Loucy (cell line): ENCODE data around the gene ANXA11.

Experiments
- H2AFZ ChIP-seq: fragments of 200-600 bp; sonication (generic); 2 replicates; pipeline ENCODE4 v1.6.0; 2016; ENCODE audit warnings: antibody characterized with exemption, mild to moderate bottlenecking, low read length, moderate library complexity
- H3F3A ChIP-seq: fragments of 200-600 bp; 2 replicates; pipeline ENCODE4 v1.6.0; 2016; ENCODE audit warnings: antibody characterized with exemption, low read depth, mild to moderate bottlenecking
- H3K27me3 ChIP-seq: fragments of 200-600 bp; sonication (generic); 2 replicates; pipeline ENCODE4 v1.6.1; 2014; ENCODE audit warnings: low read length, mild to moderate bottlenecking; ENCODE audit not compliant: insufficient read depth, poor library complexity, severe bottlenecking
- H3K36me3 ChIP-seq: fragments of 200-600 bp; sonication (generic); 2 replicates; pipeline ENCODE4 v1.6.1; 2016; ENCODE audit warnings: low read length; ENCODE audit not compliant: insufficient read depth
- H3K4me1 ChIP-seq: fragments of 200-600 bp; sonication (generic); 2 replicates; pipeline ENCODE4 v1.5.1; 2014; ENCODE audit warnings: low read length, mild to moderate bottlenecking; ENCODE audit not compliant: insufficient read depth, poor library complexity, severe bottlenecking
- H3K4me2 ChIP-seq: fragments of 200-600 bp; sonication (generic); 2 replicates; pipeline ENCODE4 v1.6.0; 2014; ENCODE audit warnings: antibody characterized with exemption, low read length, low read depth, mild to moderate bottlenecking; ENCODE audit not compliant: poor library complexity, severe bottlenecking
- H3K4me3 ChIP-seq: fragments of 200-600 bp; sonication (generic); 2 replicates; pipeline ENCODE4 v1.5.1; 2014; ENCODE audit warnings: low read length, mild to moderate bottlenecking, mixed read lengths; ENCODE audit not compliant: poor library complexity, severe bottlenecking
- H3K79me2 ChIP-seq: fragments of 200-600 bp; sonication (generic); 2 replicates; pipeline ENCODE4 v1.6.1; 2014; ENCODE audit warnings: low read length; ENCODE audit not compliant: insufficient read depth
- H3K9ac ChIP-seq: fragments of 200-600 bp; sonication (generic); 2 replicates; pipeline ENCODE4 v1.6.0; 2014; ENCODE audit warnings: mild to moderate bottlenecking, low read depth, low read length, moderate library complexity; ENCODE audit not compliant: poor library complexity, severe bottlenecking
- H3K9me2 ChIP-seq: fragments of 200-600 bp; sonication (generic); replicated peaks from 2 replicates; pipeline ENCODE4 v1.6.1; 2016; ENCODE audit warnings: low read depth, low read length, mixed read lengths
- H3K9me3 ChIP-seq: fragments of 200-600 bp; sonication (generic); 2 replicates; pipeline ENCODE4 v1.6.1; 2014; ENCODE audit warnings: mild to moderate bottlenecking, antibody characterized with exemption, low read length, low read depth; ENCODE audit not compliant: insufficient read depth
- H4K20me1 ChIP-seq: fragments of 200-600 bp; sonication (generic); 2 replicates; pipeline ENCODE4 v1.6.0; 2014; ENCODE audit warnings: antibody characterized with exemption, low read length, mild to moderate bottlenecking; ENCODE audit not compliant: insufficient read depth, poor library complexity, severe bottlenecking
- EZH2phosphoT487 ChIP-seq: fragments of 200-600 bp; IDR thresholded peaks from 2 replicates; pipeline ENCODE4 v1.6.1; 2018; ENCODE audit warnings: antibody characterized with exemption, mild to moderate bottlenecking, moderate library complexity, borderline replicate concordance
- TF ChIP-seq, protein P1 (sequence below): fragments of 200-600 bp; sonication (generic); conservative IDR thresholded peaks from 2 replicates; pipeline ENCODE4 v1.5.1; 2014; ENCODE audit warnings: mild to moderate bottlenecking, antibody characterized with exemption, low read length

Gene ANXA11

DNA sequence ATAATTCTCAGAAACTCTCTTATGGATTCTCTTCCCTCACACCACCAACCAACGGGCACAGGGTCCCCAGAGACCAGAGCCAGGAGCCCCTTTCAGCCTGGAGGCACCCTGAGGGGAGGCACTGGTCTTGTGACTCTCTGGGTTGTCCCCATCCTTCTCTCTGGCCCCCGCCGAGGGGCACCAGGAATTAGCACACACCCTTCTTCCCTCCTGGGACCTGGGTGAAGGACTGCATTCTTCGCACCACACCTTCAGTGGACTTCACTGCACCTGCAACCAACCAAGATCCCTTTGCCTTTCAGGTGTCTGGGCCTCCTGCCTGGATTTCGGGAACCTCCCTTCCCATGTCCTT lies 50.7 kb downstream of the ANXA11 start:
- TF ChIP-seq EZH2phosphoT487, result no peak
- TF ChIP-seq, protein P1, sequence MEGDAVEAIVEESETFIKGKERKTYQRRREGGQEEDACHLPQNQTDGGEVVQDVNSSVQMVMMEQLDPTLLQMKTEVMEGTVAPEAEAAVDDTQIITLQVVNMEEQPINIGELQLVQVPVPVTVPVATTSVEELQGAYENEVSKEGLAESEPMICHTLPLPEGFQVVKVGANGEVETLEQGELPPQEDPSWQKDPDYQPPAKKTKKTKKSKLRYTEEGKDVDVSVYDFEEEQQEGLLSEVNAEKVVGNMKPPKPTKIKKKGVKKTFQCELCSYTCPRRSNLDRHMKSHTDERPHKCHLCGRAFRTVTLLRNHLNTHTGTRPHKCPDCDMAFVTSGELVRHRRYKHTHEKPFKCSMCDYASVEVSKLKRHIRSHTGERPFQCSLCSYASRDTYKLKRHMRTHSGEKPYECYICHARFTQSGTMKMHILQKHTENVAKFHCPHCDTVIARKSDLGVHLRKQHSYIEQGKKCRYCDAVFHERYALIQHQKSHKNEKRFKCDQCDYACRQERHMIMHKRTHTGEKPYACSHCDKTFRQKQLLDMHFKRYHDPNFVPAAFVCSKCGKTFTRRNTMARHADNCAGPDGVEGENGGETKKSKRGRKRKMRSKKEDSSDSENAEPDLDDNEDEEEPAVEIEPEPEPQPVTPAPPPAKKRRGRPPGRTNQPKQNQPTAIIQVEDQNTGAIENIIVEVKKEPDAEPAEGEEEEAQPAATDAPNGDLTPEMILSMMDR, result no peak
- H3K9me3 ChIP-seq, result no peaks in the 10 kb centered on the region
- no peaks in the 10 kb centered on the region for H3K27me3 ChIP-seq
- H3K79me2 ChIP-seq, result no peaks in the 10 kb centered on the region
- H3K4me2 ChIP-seq, result no peak overlapping the region
- no peak overlapping the region for H2AFZ ChIP-seq
- no peaks in the 10 kb centered on the region for H3K4me1 ChIP-seq
- no peaks in the 10 kb centered on the region for H4K20me1 ChIP-seq
- peaks cover 73% of the 10 kb centered on the region; the same call in 1 of the 2 replicates for H3K36me3 ChIP-seq
- H3F3A ChIP-seq, result no peaks in the 10 kb centered on the region
- no peak overlapping the region for H3K9ac ChIP-seq
- no peak overlapping the region for H3K4me3 ChIP-seq
- no peaks in the 10 kb centered on the region for H3K9me2 ChIP-seq

DNA sequence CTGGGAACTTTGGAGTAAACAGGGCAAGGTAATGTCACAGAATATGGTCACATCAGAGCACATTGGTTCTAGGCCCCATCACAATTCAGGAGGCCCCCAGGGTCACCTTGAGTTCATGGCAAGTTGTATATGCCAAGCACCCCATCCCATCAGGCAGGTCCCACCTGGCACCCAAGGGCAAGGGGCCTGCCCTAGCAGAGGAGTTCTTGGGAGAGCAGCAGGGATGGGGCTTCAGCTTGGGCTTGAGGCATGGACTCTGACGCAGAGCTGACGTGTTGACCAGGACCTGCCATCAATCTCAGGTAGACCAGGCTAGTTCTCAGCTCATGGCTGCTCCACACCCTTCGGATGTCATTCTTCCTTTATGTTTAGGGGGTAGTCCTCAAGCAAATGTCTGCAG lies 51.9 kb downstream of the ANXA11 start:
- Histone ChIP-seq H3K4me3 (no peak overlapping the region), H4K20me1 (no peaks in the 10 kb centered on the region), H3F3A (no peaks in the 10 kb centered on the region), H3K27me3 (no peaks in the 10 kb centered on the region), H3K36me3 (peaks cover 62% of the 10 kb centered on the region; the same call in 1 of the 2 replicates), H3K9me3 (no peaks in the 10 kb centered on the region), H3K4me2 (no peak overlapping the region), H3K9me2 (no peaks in the 10 kb centered on the region), H3K79me2 (no peaks in the 10 kb centered on the region), H3K4me1 (no peaks in the 10 kb centered on the region), H3K9ac (no peak overlapping the region), H2AFZ (no peak overlapping the region)
- TF ChIP-seq, protein P1, result no peak
- no peak for TF ChIP-seq EZH2phosphoT487

DNA sequence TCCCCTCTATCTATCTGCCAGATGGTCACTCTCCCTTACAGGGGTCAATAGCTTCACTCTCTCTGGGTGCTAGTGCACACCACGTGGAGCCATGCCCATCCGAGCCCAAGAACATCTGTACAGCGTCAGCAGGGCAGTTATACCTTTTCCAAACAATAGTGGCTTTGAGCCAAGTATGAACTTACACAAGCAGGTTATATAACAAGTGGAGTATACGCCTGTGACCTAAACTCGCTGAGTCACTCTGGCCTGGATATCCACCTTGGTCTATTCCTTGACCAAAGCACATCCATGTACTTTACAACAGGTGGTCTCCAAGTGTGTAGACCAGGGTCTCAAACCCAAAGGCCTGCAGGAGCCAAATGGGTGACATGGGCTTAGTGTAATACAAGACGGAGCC lies 52.5 kb downstream of the ANXA11 start:
- Histone ChIP-seq H3K9me2 (no peaks in the 10 kb centered on the region), H3K79me2 (no peaks in the 10 kb centered on the region), H3K4me3 (no peak overlapping the region), H3K4me1 (no peaks in the 10 kb centered on the region), H3K27me3 (no peaks in the 10 kb centered on the region), H3F3A (no peaks in the 10 kb centered on the region), H3K9me3 (no peaks in the 10 kb centered on the region), H4K20me1 (no peaks in the 10 kb centered on the region), H3K4me2 (no peak overlapping the region), H3K36me3 (peaks cover 56% of the 10 kb centered on the region; the same call in 1 of the 2 replicates), H3K9ac (no peak overlapping the region), H2AFZ (no peak overlapping the region)
- TF ChIP-seq, protein P1, result no peak
- no peak for TF ChIP-seq EZH2phosphoT487
